ENCODE results near the gene RNF13.
"Not testable (repeated sequence)": the region's sequence is repeated elsewhere in the genome, so short reads cannot be mapped to it uniquely, and the experiment has no call there.

GRCh38 chr3:149839469-149839868, 26.5 kb downstream of the RNF13 start:
- not testable (repeated sequence) for TF ChIP-seq CTCF (IDR thresholded peaks at IDR 0.05); POLR2AphosphoS5 (IDR thresholded peaks at IDR 0.05; ENCODE audit: low read depth, low read length); REST (IDR thresholded peaks at IDR 0.05; ENCODE audit: insufficient read depth in 1 of 2, low read depth in 2 of 2, low read length in 1 of 2); TCF7L2 (IDR thresholded peaks at IDR 0.05; ENCODE audit: low read depth, low read length)

Data from Panc1 (cell line).